ENCODE results near the gene TDRD7.

The TDRD7 gene

GRCh38 chr9:97535771-97536170 lies 123.9 kb downstream of the TDRD7 start:
- DNase-seq, result no peak
- Histone ChIP-seq H3K9me3 (peaks cover 3% of the 10 kb centered on the region; the same call in 1 of the 2 replicates), H3K4me1 (no peaks in the 10 kb centered on the region; the same call in 1 of the 2 replicates), H3K36me3 (peaks cover 99% of the 10 kb centered on the region), H3K27me3 (no peaks in the 10 kb centered on the region), H3K4me3 (ENCODE audit: low read depth, low read length) (no peak overlapping the region)
- TF ChIP-seq CTCF (IDR thresholded peaks at IDR 0.05; ENCODE audit: low read depth, low read length), result no peak

- DNase-seq, result no peak
- Histone ChIP-seq H3K4me3 (ENCODE audit: low read depth, low read length) (no peak overlapping the region), H3K9me3 (peaks cover 3% of the 10 kb centered on the region; the same call in 1 of the 2 replicates), H3K4me1 (no peaks in the 10 kb centered on the region; the same call in 1 of the 2 replicates), H3K27me3 (no peaks in the 10 kb centered on the region), H3K36me3 (peaks cover 96% of the 10 kb centered on the region)
- no peak for TF ChIP-seq CTCF (IDR thresholded peaks at IDR 0.05; ENCODE audit: low read depth, low read length)
These were observed 124.6 kb downstream of the TDRD7 start for GRCh38 chr9:97536480-97536879.

DNA sequence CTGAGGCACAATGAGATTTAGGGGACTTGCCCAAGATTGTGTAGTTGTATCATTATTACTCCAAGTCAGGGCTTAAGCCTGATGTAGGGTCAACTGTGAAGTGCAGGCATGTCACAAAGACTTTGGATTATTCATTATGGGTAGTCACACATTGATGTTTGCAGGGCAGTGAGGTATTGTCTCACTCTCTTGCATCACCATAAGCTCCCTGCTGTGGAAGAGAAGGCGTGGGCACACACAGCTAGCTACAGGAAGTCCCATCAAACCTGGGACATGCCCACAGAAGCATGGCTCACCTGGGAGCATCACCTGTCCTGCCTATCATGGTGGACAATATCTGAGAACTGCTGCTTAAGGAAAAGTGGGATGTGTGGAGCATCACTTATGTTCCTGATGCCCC lies 131.7 kb downstream of the TDRD7 start:
- no peak for DNase-seq
- H3K4me3 ChIP-seq (ENCODE audit: low read depth, low read length), result no peak overlapping the region
- H3K9me3 ChIP-seq, result no peaks in the 10 kb centered on the region
- no peaks in the 10 kb centered on the region; the same call in 1 of the 2 replicates for H3K4me1 ChIP-seq
- no peak for TF ChIP-seq CTCF (IDR thresholded peaks at IDR 0.05; ENCODE audit: low read depth, low read length)
- no peaks in the 10 kb centered on the region for H3K27me3 ChIP-seq
- peaks cover 88% of the 10 kb centered on the region for H3K36me3 ChIP-seq

GRCh38 chr9:97545486-97545885 lies 133.6 kb downstream of the TDRD7 start:
- H3K4me1 ChIP-seq, result no peaks in the 10 kb centered on the region
- peaks cover 89% of the 10 kb centered on the region for H3K36me3 ChIP-seq
- DNase-seq, result no peak
- no peaks in the 10 kb centered on the region for H3K27me3 ChIP-seq
- no peaks in the 10 kb centered on the region for H3K9me3 ChIP-seq
- no peak for TF ChIP-seq CTCF (IDR thresholded peaks at IDR 0.05; ENCODE audit: low read depth, low read length)
- H3K4me3 ChIP-seq (ENCODE audit: low read depth, low read length), result no peak overlapping the region

All from BE2C (cell line).